ENCODE measurements around the gene PPM1H.

Gene PPM1H

GRCh38 chr12:62726471-62726980, 208.4 kb downstream of the PPM1H start:
- DNase-seq, result no peak

- no peak for DNase-seq
These were observed 209.2 kb downstream of the PPM1H start for GRCh38 chr12:62725781-62726180.

- no peak for DNase-seq
These were observed 210.0 kb downstream of the PPM1H start for GRCh38 chr12:62724947-62725451.

GRCh38 chr12:62724285-62724684, 210.7 kb downstream of the PPM1H start:
- no peak for DNase-seq

GRCh38 chr12:62722971-62723680, 211.8 kb downstream of the PPM1H start:
- DNase-seq, result no peak

GRCh38 chr12:62720661-62721330, 214.2 kb downstream of the PPM1H start:
- DNase-seq, result no peak

GRCh38 chr12:62720025-62720424, 214.9 kb downstream of the PPM1H start:
- DNase-seq, result no peak

- no peak for DNase-seq
These were observed 216.1 kb downstream of the PPM1H start for GRCh38 chr12:62718762-62719426.

- no peak for DNase-seq
These were observed 217.3 kb downstream of the PPM1H start for GRCh38 chr12:62717643-62718042.

- DNase-seq, result no peak
These were observed 218.0 kb downstream of the PPM1H start for GRCh38 chr12:62716866-62717525.

- DNase-seq, result no peak
These were observed 218.9 kb downstream of the PPM1H start for GRCh38 chr12:62716037-62716436.

- DNase-seq, result no peak
These were observed 219.9 kb downstream of the PPM1H start for GRCh38 chr12:62714774-62715721.

GRCh38 chr12:62714181-62714773, 220.7 kb downstream of the PPM1H start:
- DNase-seq, result no peak

- no peak for DNase-seq
These were observed 221.2 kb downstream of the PPM1H start for GRCh38 chr12:62713723-62714122.

- DNase-seq, result no peak
These were observed 222.0 kb downstream of the PPM1H start for GRCh38 chr12:62712681-62713573.

- DNase-seq, result no peak
These were observed 223.2 kb downstream of the PPM1H start for GRCh38 chr12:62711631-62712241.

GRCh38 chr12:62709311-62709710, 225.6 kb downstream of the PPM1H start:
- no peak for DNase-seq

- DNase-seq, result no peak
These were observed 227.0 kb downstream of the PPM1H start for GRCh38 chr12:62707939-62708338.

- no peak for DNase-seq
These were observed 229.1 kb downstream of the PPM1H start for GRCh38 chr12:62705846-62706245.

GRCh38 chr12:62703011-62703380, 232.0 kb downstream of the PPM1H start:
- DNase-seq, result no peak

Measured in activated CD4-positive, alpha-beta T cell treated with anti-CD3 and anti-CD28 coated beads, Interleukin-2, amount 50 U/mL, for 1 hour (primary cell).